PC-9 (cell line): ENCODE results near the gene FIBCD1. TPM values are rescaled to one million over a fixed set of nuclear protein-coding genes. Genes with fewer than 3 reads are reported as not detected.

ENCODE experiments used
- BruUV-seq: library from RNA; stranded (reverse); fragments of 400-500 nt; replicated peaks from 2 replicates; lab custom pipeline; 2021; lab: Mats Ljungman, UMichigan
- CTCF ChIA-PET: fragments of 300-600 bp; sonication (Branson Sonifier 250); formaldehyde crosslinking; loops from one replicate; lab custom pipeline; 2022; ENCODE audit warnings: antibody characterized with exemption; lab: Charles Lee
- POLR2A ChIA-PET: fragments of 300-600 bp; sonication (Branson Sonifier 250); formaldehyde crosslinking; loops from one replicate; lab custom pipeline; 2022; ENCODE audit warnings: antibody characterized with exemption; ENCODE audit not compliant: unreplicated experiment; lab: Charles Lee
- DNase-seq, 2 experiments: peaks; one replicate each; pipeline versions ENCODE4 v3.0.0 to v3.0.0-alpha.2; 2015 to 2022; ENCODE audit warnings: mixed read lengths in 1 of 2
- H2AFZ ChIP-seq: fragments of 200-600 bp; sonication (generic); 2 replicates; pipeline ENCODE4 v1.8.1; 2017; ENCODE audit warnings: antibody characterized with exemption
- H3F3A ChIP-seq: fragments of 200-600 bp; sonication (generic); 2 replicates; pipeline ENCODE4 v1.8.1; 2017; ENCODE audit warnings: antibody characterized with exemption, mild to moderate bottlenecking, low read depth; ENCODE audit not compliant: insufficient read depth
- H3K27ac ChIP-seq: fragments of 200-600 bp; sonication (generic); 2 replicates; pipeline ENCODE4 v1.6.1; 2016; ENCODE audit warnings: mixed run types
- H3K27me3 ChIP-seq: fragments of 200-600 bp; sonication (generic); 2 replicates; pipeline ENCODE4 v1.6.1; 2016; ENCODE audit warnings: low read depth, mixed run types; ENCODE audit not compliant: insufficient read depth
- H3K36me3 ChIP-seq: fragments of 200-600 bp; sonication (generic); 2 replicates; pipeline ENCODE4 v1.6.1; 2016; ENCODE audit warnings: low read depth, mixed run types
- H3K4me1 ChIP-seq: fragments of 200-600 bp; sonication (generic); replicated peaks from 2 replicates; pipeline ENCODE4 v1.6.1; 2016; ENCODE audit warnings: mixed run types; ENCODE audit not compliant: insufficient read depth
- H3K4me2 ChIP-seq: fragments of 200-600 bp; sonication (generic); 2 replicates; pipeline ENCODE4 v1.6.1; 2017; ENCODE audit warnings: mixed run types
- H3K4me3 ChIP-seq: fragments of 200-600 bp; sonication (generic); 2 replicates; pipeline ENCODE4 v1.6.1; 2016; ENCODE audit warnings: mixed run types
- H3K79me2 ChIP-seq: fragments of 200-600 bp; sonication (generic); 2 replicates; pipeline ENCODE4 v1.6.1; 2017; ENCODE audit warnings: low read depth, mixed run types
- H3K9me2 ChIP-seq: fragments of 200-600 bp; sonication (generic); 2 replicates; pipeline ENCODE4 v1.8.1; 2017; ENCODE audit warnings: mild to moderate bottlenecking; ENCODE audit not compliant: insufficient read depth
- H3K9me3 ChIP-seq: fragments of 200-600 bp; sonication (generic); 2 replicates; pipeline ENCODE4 v1.8.1; 2016; ENCODE audit warnings: low read depth; ENCODE audit not compliant: insufficient read depth
- H4K20me1 ChIP-seq: fragments of 200-600 bp; sonication (generic); 2 replicates; pipeline ENCODE4 v1.8.1; 2017; ENCODE audit not compliant: insufficient read depth
- EZH2 ChIP-seq: fragments of 200-600 bp; sonication (generic); IDR thresholded peaks from 2 replicates; pipeline ENCODE4 v1.8.0; 2017; ENCODE audit warnings: antibody characterized with exemption, low read depth
- intact Hi-C: fragments of 100-400 bp; cut with micrococcal nuclease; formaldehyde crosslinking; loops from one replicate; pipeline ENCODE4 v1.10.0; 2022; ENCODE audit not compliant: unreplicated experiment
- total RNA-seq: library from RNA; stranded (reverse); gene quantifications from 2 replicates; pipeline ENCODE4 v1.2.3, GENCODE V29; 2021
- TF ChIP-seq, protein P1 (sequence below): fragments of 200-600 bp; sonication (generic); conservative IDR thresholded peaks from 2 replicates; pipeline ENCODE4 v1.6.1; 2017; ENCODE audit warnings: mixed run types, antibody characterized with exemption, mild to moderate bottlenecking, moderate library complexity

FIBCD1 gene
- total RNA-seq, 1 experiment from 2014 or later = 2.7 TPM

DNA sequence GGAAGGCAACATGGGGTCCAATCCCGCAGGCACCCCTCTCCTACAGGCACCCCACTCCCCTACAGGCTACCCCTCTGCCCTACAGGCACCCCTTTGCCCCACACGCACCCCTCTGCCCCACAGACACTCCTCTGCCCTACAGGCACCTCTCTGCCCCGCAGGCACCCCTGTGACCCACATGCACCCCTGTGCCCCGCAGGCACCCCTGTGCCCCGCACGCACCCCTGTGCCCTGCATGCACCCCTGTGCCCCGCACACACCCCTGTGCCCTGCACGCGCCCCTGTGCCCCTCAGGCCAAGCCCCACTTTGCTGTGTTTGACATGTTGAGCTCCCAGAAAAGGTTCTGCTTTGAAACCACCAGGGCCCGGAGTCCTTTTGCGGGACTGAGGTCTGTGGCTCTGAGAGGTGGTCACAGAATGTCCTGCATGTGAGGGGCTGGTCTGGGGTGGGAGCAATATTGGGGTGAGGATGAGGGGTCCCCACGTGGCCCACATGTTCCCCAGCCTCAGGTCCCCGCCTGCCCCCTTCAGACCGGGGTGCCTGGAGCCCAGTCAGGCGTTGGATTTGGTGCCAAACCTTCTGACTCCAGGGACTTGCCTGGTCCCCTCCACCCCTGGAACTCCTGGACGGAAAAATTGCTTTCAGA is 41.8 kb downstream of the FIBCD1 start:
- Histone ChIP-seq H3K79me2 (no peaks in the 10 kb centered on the region), H3K9me3 (no peaks in the 10 kb centered on the region), H3F3A (no peaks in the 10 kb centered on the region), H4K20me1 (no peaks in the 10 kb centered on the region), H3K36me3 (no peaks in the 10 kb centered on the region), H3K4me2 (no peak overlapping the region), H3K4me3 (no peak overlapping the region), H2AFZ (no peak overlapping the region), H3K27ac (no peak overlapping the region), H3K9me2 (no peaks in the 10 kb centered on the region), H3K27me3 (peaks cover 22% of the 10 kb centered on the region), H3K4me1 (no peaks in the 10 kb centered on the region)
- intact Hi-C loops = loop anchor here (5.0 kb wide), 1 partner anchor 40 kb away; the partner anchor contains the start of gene FIBCD1
- DNase-seq = no peak
- ChIA-PET POLR2A (no interaction called here), CTCF (no interaction called here)
- no peak for TF ChIP-seq EZH2
- TF ChIP-seq, protein P1, sequence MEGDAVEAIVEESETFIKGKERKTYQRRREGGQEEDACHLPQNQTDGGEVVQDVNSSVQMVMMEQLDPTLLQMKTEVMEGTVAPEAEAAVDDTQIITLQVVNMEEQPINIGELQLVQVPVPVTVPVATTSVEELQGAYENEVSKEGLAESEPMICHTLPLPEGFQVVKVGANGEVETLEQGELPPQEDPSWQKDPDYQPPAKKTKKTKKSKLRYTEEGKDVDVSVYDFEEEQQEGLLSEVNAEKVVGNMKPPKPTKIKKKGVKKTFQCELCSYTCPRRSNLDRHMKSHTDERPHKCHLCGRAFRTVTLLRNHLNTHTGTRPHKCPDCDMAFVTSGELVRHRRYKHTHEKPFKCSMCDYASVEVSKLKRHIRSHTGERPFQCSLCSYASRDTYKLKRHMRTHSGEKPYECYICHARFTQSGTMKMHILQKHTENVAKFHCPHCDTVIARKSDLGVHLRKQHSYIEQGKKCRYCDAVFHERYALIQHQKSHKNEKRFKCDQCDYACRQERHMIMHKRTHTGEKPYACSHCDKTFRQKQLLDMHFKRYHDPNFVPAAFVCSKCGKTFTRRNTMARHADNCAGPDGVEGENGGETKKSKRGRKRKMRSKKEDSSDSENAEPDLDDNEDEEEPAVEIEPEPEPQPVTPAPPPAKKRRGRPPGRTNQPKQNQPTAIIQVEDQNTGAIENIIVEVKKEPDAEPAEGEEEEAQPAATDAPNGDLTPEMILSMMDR = no peak
- no TSS peak for BruUV-seq

DNA sequence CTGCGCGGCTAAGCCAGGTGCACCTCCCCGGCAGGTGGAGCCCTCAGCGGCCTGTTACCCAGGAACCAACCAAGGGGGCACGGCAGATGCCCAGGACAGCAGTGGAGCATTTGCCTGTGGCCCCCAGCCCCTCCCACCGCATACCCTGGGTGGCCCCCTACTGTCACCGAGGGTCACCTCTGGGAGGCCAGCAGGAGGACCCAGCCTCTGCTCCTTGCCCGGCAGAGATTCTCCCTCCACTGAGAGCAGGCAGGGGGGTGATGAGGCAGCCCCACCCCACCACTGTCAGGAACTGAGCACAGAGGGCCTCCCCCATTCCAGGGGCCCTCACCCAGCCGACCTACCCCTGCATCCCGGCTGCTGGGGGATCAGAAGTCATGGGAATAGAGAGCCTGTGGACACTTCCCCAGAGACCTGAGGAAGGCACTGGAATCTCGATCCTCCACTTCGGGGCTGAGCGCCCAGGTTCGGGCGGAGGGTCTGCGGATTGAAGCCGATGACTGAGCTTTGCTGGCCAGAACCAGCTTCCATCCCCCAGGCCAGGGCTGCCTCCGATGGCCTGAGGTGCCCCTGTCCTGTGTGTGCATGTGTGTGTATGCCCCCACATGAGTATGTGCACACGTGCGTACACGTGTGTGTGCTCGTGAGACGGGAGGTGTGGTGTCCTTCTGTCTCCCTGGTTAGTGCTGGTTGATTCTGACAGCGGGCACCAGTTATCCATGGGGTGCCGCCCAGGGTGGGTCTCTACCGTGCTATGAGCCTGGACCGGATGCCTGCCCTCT is 42.6 kb downstream of the FIBCD1 start, which contains the start of gene QRFP:
TSS of gene QRFP (minus strand) at position 580 of the 782 bp plus-strand sequence. CDS start 2,974 bp downstream, outside the sequence.
- Histone ChIP-seq H3F3A (no peaks in the 10 kb centered on the region), H3K27ac (no peak within 1 kb of the TSS), H2AFZ (no peak within 1 kb of the TSS), H3K4me3 (no peak within 1 kb of the TSS), H3K36me3 (no peaks in the 10 kb centered on the region), H3K9me2 (no peaks in the 10 kb centered on the region), H3K9me3 (no peaks in the 10 kb centered on the region), H3K4me2 (no peak within 1 kb of the TSS), H3K27me3 (peaks cover 17% of the 10 kb centered on the region), H4K20me1 (no peaks in the 10 kb centered on the region), H3K4me1 (no peaks in the 10 kb centered on the region), H3K79me2 (no peaks in the 10 kb centered on the region)
- no TSS peak for BruUV-seq
- ChIA-PET CTCF (no interaction called here), POLR2A (interaction anchor here (0.6 kb wide), 1 partner anchor 21 kb away, joined by 6 read pairs; no protein-coding TSS in a partner anchor)
- intact Hi-C loops = loop anchor here (5.0 kb wide), 1 partner anchor 41 kb away; the partner anchor contains the start of gene FIBCD1
- TF ChIP-seq EZH2 = no peak
- TF ChIP-seq, protein P1 = no peak
- DNase-seq = no peak

DNA sequence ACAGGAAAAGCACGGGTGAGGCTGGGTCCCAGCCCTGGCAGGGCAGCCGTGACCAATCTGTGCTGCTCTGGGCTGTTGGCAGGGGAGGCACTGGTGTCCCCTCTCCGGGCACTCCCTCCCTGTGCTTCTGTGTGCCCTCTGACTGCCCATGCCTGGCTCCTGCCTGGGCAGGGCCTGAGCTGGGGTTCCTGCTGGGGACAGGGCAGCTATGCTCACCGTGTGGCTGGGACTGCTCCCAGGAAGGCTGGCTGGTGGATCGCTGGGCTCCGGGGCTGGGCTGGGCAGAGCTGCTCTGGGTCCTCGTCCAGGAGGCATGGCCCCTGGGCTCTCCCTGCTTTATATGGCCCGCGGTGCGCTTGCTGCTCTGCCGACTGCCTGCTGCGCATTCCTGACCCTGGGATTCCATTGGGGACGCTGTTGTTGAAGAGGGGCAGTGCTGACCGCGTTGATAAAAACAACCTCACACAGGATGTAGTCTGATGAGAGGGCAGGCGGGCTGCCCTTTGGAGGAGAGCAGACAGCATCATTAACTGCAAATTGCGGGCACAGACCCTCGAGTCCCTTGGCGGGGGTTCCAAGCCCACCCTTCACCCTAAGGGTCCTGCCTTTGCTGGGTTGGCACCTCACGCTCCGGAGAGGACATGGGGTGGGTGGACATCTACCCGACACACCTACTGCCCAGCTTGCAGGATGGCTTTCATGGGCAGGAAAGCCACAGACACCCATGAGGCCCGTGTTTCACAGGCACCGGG is 43.4 kb downstream of the FIBCD1 start:
- ChIA-PET CTCF (no interaction called here), POLR2A (no interaction called here)
- intact Hi-C loops = loop anchor here (5.0 kb wide), 1 partner anchor 42 kb away; the partner anchor contains the start of gene FIBCD1
- H3K9me3 ChIP-seq = no peaks in the 10 kb centered on the region
- H3K4me1 ChIP-seq = no peaks in the 10 kb centered on the region
- H3K27me3 ChIP-seq = peaks cover 11% of the 10 kb centered on the region; the same call in 1 of the 2 replicates
- no peak for TF ChIP-seq EZH2
- TF ChIP-seq, protein P1 = no peak
- BruUV-seq = no TSS peak
- no peak overlapping the region for H3K4me3 ChIP-seq
- H3K27ac ChIP-seq = no peak overlapping the region
- DNase-seq = no peak
- H2AFZ ChIP-seq = no peak overlapping the region
- no peaks in the 10 kb centered on the region for H3F3A ChIP-seq
- H3K9me2 ChIP-seq = no peaks in the 10 kb centered on the region
- H3K79me2 ChIP-seq = no peaks in the 10 kb centered on the region
- H4K20me1 ChIP-seq = no peaks in the 10 kb centered on the region
- H3K36me3 ChIP-seq = no peaks in the 10 kb centered on the region
- no peak overlapping the region for H3K4me2 ChIP-seq
